ENCODE measurements around the gene PHACTR2.
"Not testable (repeated sequence)": the region's sequence is repeated elsewhere in the genome, so short reads cannot be mapped to it uniquely, and the experiment has no call there.

Gene PHACTR2

DNA sequence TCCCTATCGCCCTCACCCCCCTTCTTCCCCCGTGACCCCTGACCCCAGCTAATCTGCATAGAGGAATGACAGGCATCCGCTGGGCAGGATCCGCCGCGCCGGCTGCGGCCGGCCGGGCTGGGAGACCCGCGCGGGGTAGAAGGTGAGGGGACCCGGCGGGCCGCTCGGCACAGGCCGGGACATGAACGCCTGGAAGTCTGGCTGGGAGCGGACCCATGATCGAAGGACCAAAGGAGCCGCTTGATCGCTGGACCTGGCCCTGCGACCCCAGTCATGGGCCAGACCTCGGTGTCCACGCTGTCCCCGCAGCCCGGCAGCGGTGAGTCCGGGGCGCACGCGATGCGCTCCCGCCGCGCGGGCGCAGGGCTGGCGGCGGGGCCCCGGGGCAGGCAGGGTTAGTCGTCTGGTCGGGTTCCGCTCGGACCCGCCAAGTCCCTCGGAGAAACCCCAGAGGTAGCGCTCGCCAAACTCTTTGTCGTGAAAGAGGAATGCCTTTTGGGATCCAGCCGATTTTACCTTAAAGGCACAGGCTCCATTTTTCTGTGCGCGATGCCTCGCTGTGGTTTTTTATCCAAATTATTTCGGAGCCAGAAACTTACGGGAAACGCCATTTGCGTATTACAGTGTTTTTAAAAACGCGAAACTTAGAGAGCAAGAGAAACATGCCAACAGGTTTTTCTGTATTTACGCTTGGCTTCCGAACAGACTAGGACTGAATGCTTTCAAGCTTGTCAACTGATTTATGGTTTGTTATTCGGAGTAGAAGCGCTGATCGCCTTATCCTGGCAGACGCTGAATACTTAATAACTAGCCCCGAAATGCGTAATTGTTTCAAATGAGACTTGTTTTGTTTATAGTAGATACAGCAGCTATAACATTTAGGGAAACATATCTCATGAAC, at the start of gene PHACTR2:
TSS of gene PHACTR2 (plus strand) at position 75 of the 901 bp plus-strand sequence. CDS start at position 274, 199 bp downstream.
- peak; percentile 42 for DNase-seq (ENCODE audit: low read depth)
- H3K4me3 ChIP-seq (ENCODE audit: low read length): peak within 1 kb of the TSS; percentile 88
- TF ChIP-seq, protein P1, sequence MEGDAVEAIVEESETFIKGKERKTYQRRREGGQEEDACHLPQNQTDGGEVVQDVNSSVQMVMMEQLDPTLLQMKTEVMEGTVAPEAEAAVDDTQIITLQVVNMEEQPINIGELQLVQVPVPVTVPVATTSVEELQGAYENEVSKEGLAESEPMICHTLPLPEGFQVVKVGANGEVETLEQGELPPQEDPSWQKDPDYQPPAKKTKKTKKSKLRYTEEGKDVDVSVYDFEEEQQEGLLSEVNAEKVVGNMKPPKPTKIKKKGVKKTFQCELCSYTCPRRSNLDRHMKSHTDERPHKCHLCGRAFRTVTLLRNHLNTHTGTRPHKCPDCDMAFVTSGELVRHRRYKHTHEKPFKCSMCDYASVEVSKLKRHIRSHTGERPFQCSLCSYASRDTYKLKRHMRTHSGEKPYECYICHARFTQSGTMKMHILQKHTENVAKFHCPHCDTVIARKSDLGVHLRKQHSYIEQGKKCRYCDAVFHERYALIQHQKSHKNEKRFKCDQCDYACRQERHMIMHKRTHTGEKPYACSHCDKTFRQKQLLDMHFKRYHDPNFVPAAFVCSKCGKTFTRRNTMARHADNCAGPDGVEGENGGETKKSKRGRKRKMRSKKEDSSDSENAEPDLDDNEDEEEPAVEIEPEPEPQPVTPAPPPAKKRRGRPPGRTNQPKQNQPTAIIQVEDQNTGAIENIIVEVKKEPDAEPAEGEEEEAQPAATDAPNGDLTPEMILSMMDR (conservative IDR thresholded peaks at IDR 0.05; ENCODE audit: low read depth, low read length): no peak

DNA sequence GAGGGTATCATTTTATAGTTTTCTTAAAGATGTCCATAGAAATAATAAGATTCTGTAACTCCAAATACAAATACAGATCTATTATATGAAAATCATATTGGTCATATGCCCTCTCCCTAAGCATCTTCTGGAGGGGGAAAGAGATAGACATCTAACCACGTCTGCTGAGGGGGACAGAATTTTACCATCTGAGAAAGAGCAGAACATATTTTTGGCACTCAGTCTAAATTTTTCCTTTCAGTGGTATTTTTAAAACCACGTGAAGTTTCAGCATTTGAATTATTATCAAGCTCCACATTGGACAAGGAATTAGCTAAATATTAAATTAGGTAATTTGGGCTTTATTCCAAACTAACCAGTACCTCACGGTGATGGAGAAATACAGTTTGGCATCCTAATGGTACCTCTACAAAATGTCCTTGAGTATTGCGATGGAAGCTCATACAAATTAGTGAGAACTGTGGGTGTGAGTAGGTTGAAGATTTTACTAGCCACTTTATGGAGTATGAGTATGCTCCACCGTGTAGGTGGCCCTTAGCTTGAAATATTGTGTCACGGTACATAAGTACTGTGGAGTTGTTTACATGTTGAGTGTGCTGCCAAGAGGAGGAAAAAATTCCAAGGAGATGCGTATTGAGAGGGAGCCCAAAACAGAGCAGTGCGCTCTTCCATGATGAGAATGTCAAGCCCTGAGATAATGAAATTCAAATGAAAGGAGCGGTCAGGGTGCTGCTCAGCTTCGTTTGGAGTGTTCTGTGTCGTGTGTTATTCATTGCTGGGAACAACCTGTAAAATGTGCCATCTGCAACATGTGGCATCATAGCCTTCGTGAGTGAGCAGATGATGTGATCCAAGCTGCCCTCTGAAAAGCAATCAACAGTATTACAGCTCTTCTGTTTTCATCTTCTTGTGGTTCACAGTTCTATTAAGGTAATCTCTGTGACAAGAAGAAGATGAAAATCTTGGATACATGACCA, 48.4 kb upstream of the PHACTR2 start:
- DNase-seq (ENCODE audit: low read depth): no peak
- no peak overlapping the region for H3K4me3 ChIP-seq (ENCODE audit: low read length)
- TF ChIP-seq, protein P1 (conservative IDR thresholded peaks at IDR 0.05; ENCODE audit: low read depth, low read length): no peak

- not testable (repeated sequence) for DNase-seq (ENCODE audit: low read depth); H3K4me3 ChIP-seq (ENCODE audit: low read length)
Measured at GRCh38 chr6:143631196-143631595, 46.6 kb upstream of the PHACTR2 start.

DNA sequence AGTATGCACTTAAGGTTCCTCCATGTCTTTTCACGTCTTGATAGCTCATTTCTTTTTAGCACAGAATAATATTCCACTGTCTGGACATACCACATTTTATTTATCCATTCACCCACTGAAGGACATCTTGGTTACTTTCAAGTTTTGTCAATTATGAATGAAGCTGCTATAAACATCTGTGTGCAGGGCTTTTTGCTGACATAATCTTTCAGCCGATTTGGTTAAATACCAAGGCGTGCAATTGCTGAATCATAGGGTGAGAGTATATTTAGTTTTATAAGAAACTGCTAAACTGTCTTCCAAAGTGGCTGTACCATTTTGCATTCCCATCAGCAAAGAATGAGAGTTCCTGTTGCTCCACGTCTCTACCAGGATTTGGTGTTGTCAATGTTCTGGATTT, 44.9 kb upstream of the PHACTR2 start:
- DNase-seq (ENCODE audit: low read depth): no peak
- TF ChIP-seq, protein P1 (conservative IDR thresholded peaks at IDR 0.05; ENCODE audit: low read depth, low read length): no peak
- H3K4me3 ChIP-seq (ENCODE audit: low read length): no peak overlapping the region

DNA sequence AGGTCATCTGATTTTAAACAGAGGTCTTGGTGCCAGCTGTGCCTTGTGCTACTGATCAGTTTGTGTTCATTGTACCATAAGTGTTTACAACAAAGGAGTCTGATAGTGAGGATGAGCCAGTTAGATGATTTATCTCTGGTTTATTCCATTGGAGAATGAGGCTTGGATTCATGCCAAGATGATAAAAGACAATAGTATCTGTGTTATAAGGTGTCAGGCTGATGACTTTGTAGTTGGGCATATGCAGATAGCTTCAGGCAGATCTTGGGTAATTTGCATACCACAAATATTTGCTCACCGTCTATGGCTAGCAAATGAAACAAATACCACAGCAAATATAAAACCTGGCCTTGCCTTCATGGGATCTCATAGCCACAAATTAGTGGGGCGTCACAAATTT, 43.3 kb upstream of the PHACTR2 start:
- H3K4me3 ChIP-seq (ENCODE audit: low read length): no peak overlapping the region
- DNase-seq (ENCODE audit: low read depth): no peak
- TF ChIP-seq, protein P1 (conservative IDR thresholded peaks at IDR 0.05; ENCODE audit: low read depth, low read length): no peak

- no peak for DNase-seq (ENCODE audit: low read depth)
- TF ChIP-seq, protein P1 (conservative IDR thresholded peaks at IDR 0.05; ENCODE audit: low read depth, low read length): no peak
- H3K4me3 ChIP-seq (ENCODE audit: low read length): no peak overlapping the region
Measured at GRCh38 chr6:143637691-143638090, 40.1 kb upstream of the PHACTR2 start.

GRCh38 chr6:143642403-143642802, 35.4 kb upstream of the PHACTR2 start:
- H3K4me3 ChIP-seq (ENCODE audit: low read length): no peak overlapping the region
- TF ChIP-seq, protein P1 (conservative IDR thresholded peaks at IDR 0.05; ENCODE audit: low read depth, low read length): no peak
- no peak for DNase-seq (ENCODE audit: low read depth)
